Endothelial cell of umbilical vein (primary cell): ENCODE data around the gene ATP6V0D1.

Experiments used
- CTCF ChIP-seq, 2 donors: IDR thresholded peaks; 1 replicate in 1 of 2; 2 replicates in 1 of 2; pipeline ENCODE4 v1.5.1; 2011; ENCODE audit warnings: low read length in 2 of 2, mild to moderate bottlenecking in 2 of 2, moderate library complexity in 2 of 2, control low read depth in 1 of 2, inconsistent platforms in 1 of 2, low read depth in 1 of 2; ENCODE audit not compliant: insufficient read depth in 1 of 2; ENCODE audit errors: extremely low read depth in 1 of 2
- EZH2 ChIP-seq: IDR thresholded peaks from 2 replicates; pipeline ENCODE4 v1.6.1; 2012; ENCODE audit warnings: borderline replicate concordance, low read depth, mild to moderate bottlenecking, moderate library complexity, low read length, inconsistent platforms; ENCODE audit not compliant: severe bottlenecking
- FOS ChIP-seq: IDR thresholded peaks from 2 replicates; pipeline ENCODE4 v1.6.1; 2011; ENCODE audit warnings: mild to moderate bottlenecking, low read length, moderate library complexity, borderline replicate concordance; ENCODE audit not compliant: insufficient read depth
- POLR2A ChIP-seq: IDR thresholded peaks from 2 replicates; pipeline ENCODE4 v1.6.1; 2012; ENCODE audit warnings: low read depth, mild to moderate bottlenecking, control low read depth, low read length
- POLR2AphosphoS5 ChIP-seq: IDR thresholded peaks from 2 replicates; pipeline ENCODE4 v1.6.1; 2012; ENCODE audit warnings: low read depth, mild to moderate bottlenecking, control low read depth, low read length, moderate library complexity; ENCODE audit not compliant: insufficient read depth

- TF ChIP-seq CTCF (IDR thresholded peaks at IDR 0.05; ENCODE audit: extremely low read depth in 1 of 2, insufficient read depth in 1 of 2, low read depth in 1 of 2, low read length in 2 of 2) (no peak), FOS (no peak), POLR2A (no peak), EZH2 (no peak), POLR2AphosphoS5 (no peak)
Measured at GRCh38 chr16:67411339-67411738, 69.6 kb downstream of the ATP6V0D1 start.
